HG02970 (cell line): ENCODE results near the gene MRGPRD.

Source experiments
- ATAC-seq: cut with Tn5 transposase; IDR thresholded peaks from one replicate; pipeline ENCODE4 v1.9.1; 2021; ENCODE audit warnings: mild to moderate bottlenecking, moderate library complexity, moderate number of reproducible peaks; ENCODE audit not compliant: unreplicated experiment, low FRiP score

Gene MRGPRD

GRCh38 chr11:68950270-68950669 is 30.5 kb downstream of the MRGPRD start:
- ATAC-seq = no peak

- ATAC-seq = no peak
Measured at GRCh38 chr11:68948935-68949334, 31.9 kb downstream of the MRGPRD start.

- no peak for ATAC-seq
Measured at GRCh38 chr11:68948496-68948895, 32.3 kb downstream of the MRGPRD start.

GRCh38 chr11:68947151-68947550 is 33.6 kb downstream of the MRGPRD start:
- no peak for ATAC-seq

GRCh38 chr11:68946416-68947090 is 34.2 kb downstream of the MRGPRD start:
- no peak for ATAC-seq

- ATAC-seq = no peak
Measured at GRCh38 chr11:68942751-68943271, 38.0 kb downstream of the MRGPRD start.

GRCh38 chr11:68942095-68942620 is 38.6 kb downstream of the MRGPRD start:
- ATAC-seq = no peak

- ATAC-seq = no peak
Measured at GRCh38 chr11:68941324-68942094, 39.3 kb downstream of the MRGPRD start.

- ATAC-seq = no peak
Measured at GRCh38 chr11:68940651-68941323, 40.0 kb downstream of the MRGPRD start.

- no peak for ATAC-seq
Measured at GRCh38 chr11:68939583-68940555, 40.9 kb downstream of the MRGPRD start.

GRCh38 chr11:68938816-68939582 is 41.8 kb downstream of the MRGPRD start:
- no peak for ATAC-seq

GRCh38 chr11:68938088-68938487 is 42.7 kb downstream of the MRGPRD start:
- ATAC-seq = no peak

GRCh38 chr11:68936676-68937620 is 43.8 kb downstream of the MRGPRD start:
- ATAC-seq = no peak

GRCh38 chr11:68936358-68936636 is 44.5 kb downstream of the MRGPRD start:
- no peak for ATAC-seq

GRCh38 chr11:68935516-68936357 is 45.0 kb downstream of the MRGPRD start:
- no peak for ATAC-seq

- ATAC-seq = no peak
Measured at GRCh38 chr11:68935066-68935465, 45.7 kb downstream of the MRGPRD start.

- ATAC-seq = no peak
Measured at GRCh38 chr11:68934666-68935065, 46.1 kb downstream of the MRGPRD start.

GRCh38 chr11:68934321-68934645 is 46.5 kb downstream of the MRGPRD start:
- no peak for ATAC-seq
